ENCODE results near the gene ORM1. TPM values are rescaled to one million over a fixed set of nuclear protein-coding genes. Genes with fewer than 3 reads are reported as not detected.

The ORM1 gene
- total RNA-seq, 1 donor from 2014 or later: 5.2 TPM

DNA sequence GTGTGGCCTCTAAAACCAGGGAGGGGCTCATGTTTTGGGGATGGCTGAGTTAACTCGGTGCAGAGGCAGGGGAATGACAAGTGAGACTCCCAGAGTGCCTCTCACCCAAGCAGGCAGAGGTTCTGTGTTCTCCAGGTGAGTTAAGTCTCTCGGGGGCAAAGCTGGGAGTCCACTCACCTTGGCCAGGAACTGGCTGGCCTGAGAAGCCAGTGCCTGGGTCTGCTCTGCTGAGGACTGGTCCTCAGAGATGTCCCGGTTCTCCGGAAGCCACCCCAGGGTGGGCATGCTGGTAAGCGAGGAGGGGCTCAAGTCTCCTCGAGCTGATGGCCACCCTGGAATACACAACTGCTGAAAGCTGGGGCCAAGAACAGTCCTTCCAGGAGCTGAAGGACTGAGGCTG lies 44.5 kb downstream of the ORM1 start:
- intact Hi-C loops (cut with DNase I): no loop called here
- ATAC-seq (no peak), DNase-seq (peak; percentile 51)
- H3K4me1 ChIP-seq: peaks cover 58% of the 10 kb centered on the region
- H3K27me3 ChIP-seq: no peaks in the 10 kb centered on the region
- H3K9me3 ChIP-seq: no peaks in the 10 kb centered on the region
- H3K36me3 ChIP-seq: peaks cover 69% of the 10 kb centered on the region
- peak overlapping the region; percentile 71 for H3K27ac ChIP-seq
- TF ChIP-seq, protein P1, sequence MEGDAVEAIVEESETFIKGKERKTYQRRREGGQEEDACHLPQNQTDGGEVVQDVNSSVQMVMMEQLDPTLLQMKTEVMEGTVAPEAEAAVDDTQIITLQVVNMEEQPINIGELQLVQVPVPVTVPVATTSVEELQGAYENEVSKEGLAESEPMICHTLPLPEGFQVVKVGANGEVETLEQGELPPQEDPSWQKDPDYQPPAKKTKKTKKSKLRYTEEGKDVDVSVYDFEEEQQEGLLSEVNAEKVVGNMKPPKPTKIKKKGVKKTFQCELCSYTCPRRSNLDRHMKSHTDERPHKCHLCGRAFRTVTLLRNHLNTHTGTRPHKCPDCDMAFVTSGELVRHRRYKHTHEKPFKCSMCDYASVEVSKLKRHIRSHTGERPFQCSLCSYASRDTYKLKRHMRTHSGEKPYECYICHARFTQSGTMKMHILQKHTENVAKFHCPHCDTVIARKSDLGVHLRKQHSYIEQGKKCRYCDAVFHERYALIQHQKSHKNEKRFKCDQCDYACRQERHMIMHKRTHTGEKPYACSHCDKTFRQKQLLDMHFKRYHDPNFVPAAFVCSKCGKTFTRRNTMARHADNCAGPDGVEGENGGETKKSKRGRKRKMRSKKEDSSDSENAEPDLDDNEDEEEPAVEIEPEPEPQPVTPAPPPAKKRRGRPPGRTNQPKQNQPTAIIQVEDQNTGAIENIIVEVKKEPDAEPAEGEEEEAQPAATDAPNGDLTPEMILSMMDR (IDR thresholded peaks at IDR 0.05): no peak
- no peak overlapping the region for H3K4me3 ChIP-seq

GRCh38 chr9:114367772-114368569 lies 45.1 kb downstream of the ORM1 start:
- ATAC-seq: no peak
- H3K36me3 ChIP-seq: peaks cover 63% of the 10 kb centered on the region
- peak; percentile 55 for DNase-seq

DNA sequence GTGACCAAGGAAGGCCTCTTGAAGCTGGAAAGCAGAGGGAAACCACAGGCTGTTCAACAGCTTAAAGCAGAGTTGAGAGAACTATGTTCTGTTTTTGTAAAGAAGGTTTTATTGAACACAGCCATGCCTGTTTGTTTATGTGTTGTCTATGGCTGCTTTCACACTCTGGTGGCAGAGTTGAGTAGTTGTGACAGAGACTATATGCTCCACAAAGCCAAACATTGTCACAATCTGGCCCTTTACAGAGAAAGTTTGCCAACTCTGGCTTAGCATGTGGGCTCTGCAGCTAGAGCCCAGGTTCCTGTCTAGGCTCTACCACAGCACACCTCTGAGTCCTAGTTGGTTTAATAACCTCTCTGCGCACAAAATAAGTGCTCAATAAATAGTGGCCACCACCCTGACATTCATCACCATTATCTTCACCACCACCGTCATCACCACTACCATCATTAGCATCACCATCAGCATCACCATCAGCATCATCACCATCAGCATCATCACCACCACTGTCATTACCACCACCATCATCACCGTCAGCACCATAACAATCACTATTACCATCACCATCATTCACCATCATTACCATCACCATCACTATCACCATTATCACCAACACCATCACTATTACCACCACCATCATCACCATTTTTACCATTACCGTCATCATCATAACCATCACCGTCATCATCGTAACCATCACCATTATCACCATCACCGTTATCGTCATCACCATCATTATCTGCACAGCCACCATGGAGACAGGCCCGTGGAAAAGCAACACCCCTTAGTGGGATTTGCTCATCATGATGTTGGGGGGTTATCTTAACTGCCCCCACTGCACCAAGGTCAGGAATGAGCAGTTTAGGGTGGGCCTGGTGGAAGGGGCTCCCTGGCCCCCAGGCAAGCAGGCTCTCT lies 46.6 kb downstream of the ORM1 start:
- Histone ChIP-seq H3K27me3 (no peaks in the 10 kb centered on the region), H3K9me3 (no peaks in the 10 kb centered on the region), H3K4me1 (peaks cover 58% of the 10 kb centered on the region), H3K27ac (peak overlapping the region; percentile 55), H3K36me3 (peaks cover 63% of the 10 kb centered on the region), H3K4me3 (no peak overlapping the region)
- DNase-seq (peak; percentile 11), ATAC-seq (no peak)
- TF ChIP-seq, protein P1 (IDR thresholded peaks at IDR 0.05): no peak
- intact Hi-C loops (cut with DNase I): no loop called here

More at GRCh38 chr9:114367772-114368569, 45.1 kb downstream of the ORM1 start:
- TF ChIP-seq, protein P1 (IDR thresholded peaks at IDR 0.05): no peak
- Histone ChIP-seq H3K4me3 (no peak overlapping the region), H3K27me3 (no peaks in the 10 kb centered on the region), H3K9me3 (no peaks in the 10 kb centered on the region), H3K4me1 (peaks cover 64% of the 10 kb centered on the region), H3K27ac (peak overlapping the region; percentile 71)
- intact Hi-C loops (cut with DNase I): no loop called here

- peaks cover 63% of the 10 kb centered on the region for H3K36me3 ChIP-seq
- TF ChIP-seq, protein P1 (IDR thresholded peaks at IDR 0.05): no peak
- no peaks in the 10 kb centered on the region for H3K27me3 ChIP-seq
- ATAC-seq (no peak), DNase-seq (peak; percentile 46)
- peak overlapping the region; percentile 55 for H3K27ac ChIP-seq
- H3K9me3 ChIP-seq: no peaks in the 10 kb centered on the region
- peaks cover 54% of the 10 kb centered on the region for H3K4me1 ChIP-seq
- H3K4me3 ChIP-seq: no peak overlapping the region
- intact Hi-C loops (cut with DNase I): no loop called here
Observed at GRCh38 chr9:114370251-114370967, 47.5 kb downstream of the ORM1 start.

- Histone ChIP-seq H3K4me3 (no peak overlapping the region), H3K27me3 (no peaks in the 10 kb centered on the region), H3K36me3 (peaks cover 66% of the 10 kb centered on the region), H3K27ac (peak overlapping the region; percentile 55), H3K9me3 (no peaks in the 10 kb centered on the region), H3K4me1 (peaks cover 53% of the 10 kb centered on the region)
- peak; percentile 52 for DNase-seq
- intact Hi-C loops (cut with DNase I): no loop called here
- no peak for ATAC-seq
- TF ChIP-seq, protein P1 (IDR thresholded peaks at IDR 0.05): no peak
Observed at GRCh38 chr9:114370968-114371320, 48.0 kb downstream of the ORM1 start.

Measured in upper lobe of right lung (tissue), 1 donor.